ENCODE results near the gene GAGE13. TPM values are rescaled to one million over a fixed set of nuclear protein-coding genes. Genes with fewer than 3 reads are reported as not detected.

The GAGE13 gene
- total and polyA plus RNA-seq, 2 of the 8 experiments (the other 6 are each of a cell fraction or from before 2014, with no cell fraction given) = not detected

DNA sequence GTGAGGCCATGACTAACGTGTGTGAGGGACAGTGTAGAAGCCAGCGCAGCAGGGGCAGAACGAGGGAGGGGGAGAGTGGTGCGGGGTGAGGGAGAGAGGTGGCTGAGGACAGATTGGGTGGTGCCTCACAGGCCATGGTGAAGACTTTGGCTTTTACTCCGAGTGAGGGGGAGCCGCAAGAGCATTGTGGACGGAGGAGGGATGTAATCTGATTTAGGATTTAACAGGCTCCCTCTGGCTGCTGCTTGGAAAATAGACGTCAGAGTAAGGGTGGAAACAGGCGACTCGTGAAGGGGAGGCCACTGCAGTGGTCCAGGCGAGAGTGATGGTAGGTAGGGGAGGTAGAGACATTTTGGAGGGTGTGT is 48.8 kb upstream of the GAGE13 start (continued):
- TF ChIP-seq SAP30 (IDR thresholded peaks at IDR 0.05; ENCODE audit: insufficient read depth, insufficient replicate concordance, low read length) (no peak), CHD2 (IDR thresholded peaks at IDR 0.05; ENCODE audit: low read length) (no peak), RAD21 (IDR thresholded peaks at IDR 0.05 in 1 of 2, conservative IDR thresholded peaks at IDR 0.05 in 1 of 2; ENCODE audit: low read depth in 2 of 2, low read length in 2 of 2) (peak in 1 of 2 experiments; percentile 43; a peak in 2 of 4 replicates)
- TF ChIP-seq, protein P1, sequence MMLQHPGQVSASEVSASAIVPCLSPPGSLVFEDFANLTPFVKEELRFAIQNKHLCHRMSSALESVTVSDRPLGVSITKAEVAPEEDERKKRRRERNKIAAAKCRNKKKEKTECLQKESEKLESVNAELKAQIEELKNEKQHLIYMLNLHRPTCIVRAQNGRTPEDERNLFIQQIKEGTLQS (IDR thresholded peaks at IDR 0.05; ENCODE audit: insufficient read depth, low read depth, low read length) = no peak
